ENCODE results near the gene ABO.
"Not testable (repeated sequence)": the region's sequence is repeated elsewhere in the genome, so short reads cannot be mapped to it uniquely, and the experiment has no call there.

ABO gene

DNA sequence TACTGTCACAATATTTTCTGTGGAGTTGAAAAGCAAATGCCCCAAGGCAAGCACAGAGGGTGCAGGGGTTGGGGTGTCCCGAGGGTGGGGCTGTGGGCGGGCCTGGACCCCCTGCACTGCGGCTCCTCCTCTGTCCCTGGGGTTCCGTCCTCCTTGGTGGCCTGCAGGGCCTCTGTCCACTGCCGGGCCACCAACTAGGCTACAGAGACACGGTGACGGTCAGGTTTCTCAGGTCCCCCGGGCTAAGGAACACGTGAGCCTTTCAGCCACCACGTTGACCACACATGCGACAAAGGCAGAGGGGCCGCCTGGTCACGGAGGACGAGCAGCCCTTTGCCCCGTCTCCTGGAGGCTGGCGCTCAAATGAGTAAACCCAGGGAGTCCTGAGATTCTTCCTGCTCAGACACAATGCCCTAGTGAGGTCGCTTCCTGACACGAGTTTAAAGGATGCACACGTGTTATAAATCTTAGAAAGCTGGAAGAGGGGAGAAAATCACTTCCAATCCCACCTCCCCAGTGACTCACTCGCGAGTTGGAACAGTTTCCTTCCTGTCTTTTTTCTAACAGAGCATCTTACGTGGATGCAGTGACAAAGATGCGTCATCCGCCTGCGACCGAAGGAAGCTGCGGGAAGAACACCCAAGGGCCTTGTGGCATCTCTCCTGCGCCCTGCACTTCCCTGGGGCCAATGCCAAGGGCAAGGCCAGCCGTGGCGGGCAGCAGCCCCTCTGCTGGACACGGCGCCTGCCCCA is 41.1 kb downstream of the ABO start:
- no peak overlapping the region for H3K4me3 ChIP-seq (ENCODE audit: low read length)
- DNase-seq (ENCODE audit: low read depth, low spot score), result no peak

DNA sequence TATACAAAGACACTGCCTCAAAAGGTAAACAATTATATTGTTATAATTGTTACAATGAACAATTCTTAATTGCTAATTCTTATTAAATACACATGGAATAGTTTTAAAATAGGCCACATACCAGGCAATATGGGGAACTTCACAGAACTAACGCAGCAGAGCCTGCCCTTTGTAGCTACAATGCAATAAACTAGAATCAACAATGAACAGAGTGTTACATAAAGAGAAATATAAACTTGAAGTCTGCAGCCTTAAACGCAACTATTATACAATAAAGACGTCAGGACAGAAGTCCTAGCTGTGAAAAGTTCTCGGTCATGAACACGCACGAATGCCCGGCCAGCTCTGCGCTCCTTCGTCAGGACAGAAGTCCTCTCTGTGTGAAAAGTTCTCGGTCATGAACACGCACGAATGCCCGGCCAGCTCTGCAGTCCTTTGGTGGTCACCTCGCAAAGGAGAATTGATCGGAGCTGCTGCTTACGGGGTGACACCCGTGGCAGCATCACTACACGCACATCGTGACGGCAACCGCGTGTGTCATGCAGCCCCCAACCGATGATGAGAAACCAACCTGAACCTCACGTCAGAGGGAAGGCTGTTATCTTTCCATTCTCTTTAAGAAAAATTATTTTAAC is 43.0 kb downstream of the ABO start:
- not testable (repeated sequence) for H3K4me3 ChIP-seq (ENCODE audit: low read length); DNase-seq (ENCODE audit: low read depth, low spot score)

DNA sequence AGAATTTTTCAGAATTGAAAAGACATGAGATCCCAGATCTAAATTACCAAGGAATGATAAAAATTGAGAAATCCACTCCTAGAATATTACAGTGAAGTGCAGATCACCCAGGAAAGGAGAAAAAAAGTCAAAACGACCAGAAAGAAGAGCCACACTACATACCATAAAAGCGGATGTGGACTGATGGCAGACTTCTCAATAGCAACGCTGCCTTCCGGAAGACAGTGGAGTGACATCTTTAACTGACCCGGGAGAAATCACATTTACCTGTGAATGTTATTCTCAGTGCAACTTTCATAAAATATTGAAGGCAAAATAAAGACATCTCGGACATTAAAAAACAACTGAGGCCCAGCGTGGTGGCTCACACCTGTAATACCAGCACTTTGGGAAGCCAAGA is 44.5 kb downstream of the ABO start:
- H3K4me3 ChIP-seq (ENCODE audit: low read length); DNase-seq (ENCODE audit: low read depth, low spot score): not testable (repeated sequence)

DNA sequence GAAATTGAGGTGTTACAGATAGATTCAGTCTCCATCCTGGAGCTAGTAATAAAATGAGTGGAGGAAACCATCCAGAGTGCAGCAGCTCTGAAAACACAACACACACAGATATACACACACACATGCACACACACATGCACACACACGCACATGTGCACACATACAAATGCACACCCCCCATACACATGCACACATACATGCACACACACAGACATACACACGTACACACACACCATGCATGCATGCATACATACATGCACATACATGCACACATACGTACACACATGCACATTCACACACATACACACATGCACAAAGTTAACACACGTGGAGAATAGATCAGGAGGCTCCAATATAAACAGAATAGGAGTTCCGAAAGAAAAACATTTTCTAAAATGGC is 44.9 kb downstream of the ABO start:
- H3K4me3 ChIP-seq (ENCODE audit: low read length), result no peak overlapping the region
- no peak for DNase-seq (ENCODE audit: low read depth, low spot score)

GRCh38 chr9:133228474-133229193 is 46.4 kb downstream of the ABO start:
- not testable (repeated sequence) for DNase-seq (ENCODE audit: low read depth, low spot score); H3K4me3 ChIP-seq (ENCODE audit: low read length)

- not testable (repeated sequence) for DNase-seq (ENCODE audit: low read depth, low spot score); H3K4me3 ChIP-seq (ENCODE audit: low read length)
These were observed 47.0 kb downstream of the ABO start for GRCh38 chr9:133227996-133228395.

- H3K4me3 ChIP-seq (ENCODE audit: low read length), result no peak overlapping the region
- no peak for DNase-seq (ENCODE audit: low read depth, low spot score)
These were observed 47.6 kb downstream of the ABO start for GRCh38 chr9:133227242-133227860.

DNA sequence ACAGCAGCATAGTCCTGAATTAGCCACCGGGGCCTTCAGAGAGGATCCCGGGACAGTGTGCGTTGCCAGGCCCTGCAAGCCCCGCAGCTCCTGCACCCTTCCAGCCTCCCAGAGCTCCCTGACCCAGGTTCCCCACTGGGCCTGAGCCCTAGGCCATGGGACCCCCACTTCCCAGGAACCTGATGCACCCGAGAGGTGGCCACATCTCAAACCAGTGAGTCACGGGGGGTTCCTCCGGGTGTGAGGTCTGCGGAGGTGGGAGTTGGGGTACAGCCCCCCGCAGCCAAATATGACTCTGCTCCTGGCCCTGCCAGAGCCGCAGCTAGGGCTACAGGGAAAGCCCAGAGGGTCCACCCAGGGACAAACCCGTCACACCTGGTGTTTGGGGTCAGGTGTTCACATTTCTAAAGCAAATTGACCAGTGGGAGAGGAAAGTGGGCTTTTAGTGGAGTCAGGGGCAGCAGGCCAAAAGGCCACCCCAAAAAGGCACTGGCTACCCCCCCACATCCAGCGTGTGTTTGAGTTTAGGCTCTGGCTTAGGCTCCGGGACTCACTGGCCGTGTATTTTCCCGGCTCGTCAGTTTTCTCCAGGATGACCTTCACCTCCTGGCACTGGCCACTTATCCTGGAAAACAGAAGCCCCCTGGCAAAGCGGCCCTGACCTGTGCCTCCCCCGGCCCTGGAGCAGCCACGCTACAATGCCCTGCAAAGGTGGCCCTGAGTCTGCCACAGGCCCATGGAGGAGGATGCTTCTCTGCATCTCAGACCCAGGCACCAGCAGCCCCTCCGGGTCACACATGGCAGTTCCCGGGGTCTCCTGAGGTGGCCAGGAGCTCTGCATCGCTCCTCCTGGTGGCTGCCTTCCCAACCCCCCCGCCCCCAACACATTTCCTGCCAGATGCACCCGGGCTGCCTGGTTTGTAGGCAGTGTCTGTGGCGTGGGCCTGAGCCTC is 48.5 kb downstream of the ABO start:
- H3K4me3 ChIP-seq (ENCODE audit: low read length), result no peak overlapping the region
- DNase-seq (ENCODE audit: low read depth, low spot score), result no peak

DNA sequence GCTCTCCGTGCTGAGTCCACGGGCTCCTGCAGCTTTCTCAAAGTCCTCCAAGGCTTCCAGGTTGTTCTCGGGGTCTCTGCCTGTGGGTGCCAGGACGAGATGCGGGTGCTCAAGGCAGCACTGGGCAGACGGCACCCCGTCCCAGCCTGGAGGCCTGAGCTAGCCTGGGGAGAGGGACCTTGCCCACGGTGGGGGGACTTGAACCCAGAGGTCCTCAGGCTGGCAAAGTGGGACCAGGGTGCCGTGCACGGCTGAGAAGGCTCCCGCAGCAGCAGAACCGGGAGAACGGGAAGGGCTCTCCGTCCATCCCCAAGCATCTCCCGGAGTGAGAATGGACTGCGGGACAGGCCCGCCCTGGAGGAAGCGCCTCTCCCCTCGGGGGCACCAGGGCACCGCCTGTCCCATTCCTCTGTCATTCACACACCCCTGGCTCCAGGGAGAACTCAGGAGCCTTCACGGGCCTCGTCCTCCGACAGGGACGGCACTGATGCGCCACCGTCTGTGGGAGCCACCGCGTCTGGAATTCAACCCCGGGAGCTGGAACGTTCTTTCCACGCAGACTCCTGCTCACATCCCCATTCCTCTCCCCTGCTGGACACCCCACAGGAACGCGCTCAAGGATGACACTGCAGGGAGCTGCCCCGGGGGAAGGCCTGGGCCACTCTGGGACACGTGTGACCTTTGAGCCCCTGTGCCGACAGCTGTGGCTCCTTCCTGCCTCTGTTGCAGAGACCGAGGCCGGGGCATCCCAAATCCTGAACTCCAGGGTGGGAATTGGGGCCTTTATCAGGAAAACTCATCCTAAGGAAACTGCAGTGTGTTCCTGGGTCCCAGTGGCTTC is 49.6 kb downstream of the ABO start:
- no peak for DNase-seq (ENCODE audit: low read depth, low spot score)

DNA sequence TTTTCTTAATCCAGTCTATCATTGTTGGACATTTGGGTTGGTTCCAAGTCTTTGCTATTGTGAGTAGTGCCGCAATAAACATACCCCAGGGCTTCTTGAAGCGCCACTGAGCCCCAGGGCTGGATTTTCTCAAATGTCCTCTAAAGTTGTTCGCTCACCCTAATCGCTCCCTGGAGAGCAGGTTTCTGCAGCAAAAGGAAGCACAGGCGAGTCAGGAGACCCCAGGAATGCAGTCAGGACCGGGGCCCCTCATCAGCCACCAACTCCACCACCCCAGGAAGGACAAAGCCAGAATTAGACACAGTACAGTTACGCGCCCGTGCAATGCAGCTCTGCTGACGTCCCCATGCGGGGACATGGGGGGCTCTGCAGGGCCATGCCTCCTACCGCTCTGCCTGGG is 50.2 kb downstream of the ABO start:
- DNase-seq (ENCODE audit: low read depth, low spot score), result no peak
- no peak overlapping the region for H3K4me3 ChIP-seq (ENCODE audit: low read length)

More for the DNA sequence above, 49.6 kb downstream of the ABO start:
- H3K4me3 ChIP-seq (ENCODE audit: low read length), result no peak overlapping the region

GRCh38 chr9:133223159-133223756 is 51.7 kb downstream of the ABO start:
- not testable (repeated sequence) for DNase-seq (ENCODE audit: low read depth, low spot score); H3K4me3 ChIP-seq (ENCODE audit: low read length)

GRCh38 chr9:133221994-133222393 is 53.0 kb downstream of the ABO start:
- DNase-seq (ENCODE audit: low read depth, low spot score); H3K4me3 ChIP-seq (ENCODE audit: low read length): not testable (repeated sequence)

DNA sequence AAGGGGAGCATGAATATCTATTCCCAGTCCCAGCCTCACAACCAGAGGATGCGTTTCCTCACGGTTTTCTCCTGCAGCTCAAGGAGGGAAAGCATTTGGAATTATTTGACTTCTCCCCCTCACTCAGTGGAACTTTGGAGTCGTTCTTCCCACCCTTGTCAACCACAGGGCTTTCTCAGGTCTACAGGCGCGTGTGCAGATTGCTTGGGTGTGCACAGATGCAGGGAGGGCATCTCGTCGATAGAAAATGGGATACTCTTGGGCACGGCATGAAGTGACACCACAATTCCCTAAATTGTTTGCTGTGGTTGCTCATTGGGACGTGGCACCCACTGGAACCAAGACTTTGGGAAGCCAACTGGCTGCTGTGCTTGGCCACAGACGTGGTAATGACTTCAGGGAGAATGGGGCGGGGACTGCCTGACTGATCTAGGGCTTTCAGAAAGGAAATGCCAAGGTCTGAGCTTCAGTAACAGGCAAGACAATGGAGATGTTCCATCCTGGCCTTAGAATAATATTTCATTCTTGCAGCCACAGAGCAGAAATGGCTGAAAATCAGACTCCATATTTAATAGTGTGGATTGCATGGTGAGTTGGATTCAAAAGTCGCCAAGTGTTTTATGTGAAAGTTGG is 53.7 kb downstream of the ABO start:
- H3K4me3 ChIP-seq (ENCODE audit: low read length), result no peak overlapping the region
- DNase-seq (ENCODE audit: low read depth, low spot score), result no peak

- not testable (repeated sequence) for H3K4me3 ChIP-seq (ENCODE audit: low read length); DNase-seq (ENCODE audit: low read depth, low spot score)
These were observed 56.7 kb downstream of the ABO start for GRCh38 chr9:133218049-133218975.

GRCh38 chr9:133217333-133217988 is 57.5 kb downstream of the ABO start:
- not testable (repeated sequence) for H3K4me3 ChIP-seq (ENCODE audit: low read length); DNase-seq (ENCODE audit: low read depth, low spot score)

Data from Jurkat, Clone E6-1 (cell line).